Naive thymus-derived CD4-positive, alpha-beta T cell (primary cell): ENCODE data around the gene NDUFA8. TPM values are rescaled to one million over a fixed set of nuclear protein-coding genes. Genes with fewer than 3 reads are reported as not detected.

ENCODE experiments used
- ATAC-seq: fragments of 150-1000 bp; cut with Tn5 transposase; 2 replicates; pipeline ENCODE4 v1.10.0; 2021; ENCODE audit warnings: mild to moderate bottlenecking, moderate library complexity
- CTCF ChIA-PET: fragments of 350-600 bp; sonication (Branson Sonifier 250); formaldehyde crosslinking; loops from one replicate; lab custom pipeline; 2021; ENCODE audit warnings: antibody characterized with exemption; lab: Charles Lee
- POLR2A ChIA-PET: fragments of 350-600 bp; sonication (Branson Sonifier 250); formaldehyde crosslinking; loops from one replicate; lab custom pipeline; 2021; ENCODE audit warnings: antibody characterized with exemption, inconsistent platforms; lab: Charles Lee
- DNase-seq, 9 donors: peaks; one replicate each; pipeline versions ENCODE4 v3.0.0 to v3.0.0-alpha.2; 2020 to 2022; ENCODE audit warnings: mixed read lengths in 1 of 9
- H3K27ac ChIP-seq: one replicate; pipeline ENCODE4 v1.7.0; 2013; ENCODE audit warnings: mild to moderate bottlenecking, low read depth, low read length, moderate library complexity
- H3K27me3 ChIP-seq, 2 donors: one replicate each; pipeline ENCODE4 v1.7.0; 2013; ENCODE audit warnings: low read length in 2 of 2, mild to moderate bottlenecking in 2 of 2, moderate library complexity in 2 of 2; ENCODE audit not compliant: control insufficient read depth in 2 of 2, insufficient read depth in 2 of 2
- H3K36me3 ChIP-seq, 3 experiments: 1 replicate in 2 of 3; 2 replicates in 1 of 3; pipeline ENCODE4 v1.7.0; 2013; ENCODE audit warnings: low read length in 3 of 3, mild to moderate bottlenecking in 3 of 3, moderate library complexity in 1 of 3; ENCODE audit not compliant: insufficient read depth in 3 of 3, control insufficient read depth in 2 of 3
- H3K4me1 ChIP-seq, 2 donors: one replicate each; pipeline ENCODE4 v1.7.0; 2013; ENCODE audit warnings: low read length in 2 of 2, mild to moderate bottlenecking in 2 of 2, moderate library complexity in 1 of 2; ENCODE audit not compliant: control insufficient read depth in 2 of 2, insufficient read depth in 2 of 2
- H3K4me3 ChIP-seq: 2 replicates; pipeline ENCODE4 v1.7.0; 2013; ENCODE audit warnings: mild to moderate bottlenecking, low read length
- H3K9me3 ChIP-seq, 3 experiments: 1 replicate in 2 of 3; 2 replicates in 1 of 3; pipeline ENCODE4 v1.7.0; 2013; ENCODE audit warnings: low read length in 3 of 3; ENCODE audit not compliant: control insufficient read depth in 2 of 3
- H3K27ac Mint-ChIP-seq, 9 donors: one replicate each; pipeline ENCODE4 v1.8.0; 2020 to 2022; ENCODE audit warnings: mixed read lengths in 9 of 9, mild to moderate bottlenecking in 8 of 9, moderate library complexity in 5 of 9, inconsistent platforms in 2 of 9
- H3K27me3 Mint-ChIP-seq, 5 donors: one replicate each; pipeline ENCODE4 v1.8.0; 2021 to 2022; ENCODE audit warnings: mixed read lengths in 5 of 5, mild to moderate bottlenecking in 1 of 5
- H3K36me3 Mint-ChIP-seq, 5 donors: one replicate each; pipeline ENCODE4 v1.8.0; 2020 to 2022; ENCODE audit warnings: mixed read lengths in 5 of 5, mild to moderate bottlenecking in 3 of 5, inconsistent platforms in 1 of 5
- H3K4me1 Mint-ChIP-seq, 7 donors: one replicate each; pipeline ENCODE4 v1.8.0; 2020 to 2022; ENCODE audit warnings: mixed read lengths in 7 of 7, mild to moderate bottlenecking in 3 of 7, inconsistent platforms in 1 of 7
- H3K4me3 Mint-ChIP-seq, 10 donors: one replicate each; pipeline ENCODE4 v1.8.0; 2020 to 2022; ENCODE audit warnings: mild to moderate bottlenecking in 10 of 10, mixed read lengths in 10 of 10, moderate library complexity in 6 of 10, inconsistent platforms in 2 of 10
- H3K9me3 Mint-ChIP-seq, 11 donors: one replicate each; pipeline ENCODE4 v1.8.0; 2020 to 2022; ENCODE audit warnings: mixed read lengths in 11 of 11, mild to moderate bottlenecking in 4 of 11, inconsistent platforms in 1 of 11, moderate library complexity in 1 of 11
- intact Hi-C, 2 donors: fragments of 100-400 bp; cut with micrococcal nuclease; formaldehyde crosslinking; loops; one replicate each; pipeline ENCODE4 v1.15.1; 2023
- polyA plus RNA-seq, 2 donors: library from polyadenylated mRNA; unstranded; fragments of 300-500 nt; fragmentation: Illumina TruSeq; gene quantifications; one replicate each; pipeline ENCODE4 v1.2.3, GENCODE V29; 2021
- total RNA-seq, 6 experiments: library from RNA in 5 of 6; stranded (reverse) in 5 of 6; gene quantifications; 1 replicate in 5 of 6; 2 replicates in 1 of 6; pipeline ENCODE4 v1.2.3 and lab custom pipeline; 2021 to 2026

NDUFA8 gene
- total and polyA plus RNA-seq, 7 experiments from 2014 or later, result 6.7 to 93.6 (median 18.2) TPM

GRCh38 chr9:122128969-122129343 lies 30.6 kb downstream of the NDUFA8 start:
- H3K27me3 Mint-ChIP-seq, result peaks cover 11 to 46% (median 27%) of the 10 kb centered on the region in 5 donors
- intact Hi-C loops, result loop anchor here in 1 of 2 donors (10.0 kb wide), 2 partner anchors 136 to 1384 kb away; partner anchors contain the start of genes MRRF and RBM18
- ChIA-PET POLR2A (no interaction called here), CTCF (no interaction called here)
- no peak for DNase-seq
- peaks cover 11 to 17% (median 15%) of the 10 kb centered on the region in 7 donors for H3K4me1 Mint-ChIP-seq
- no peaks in the 10 kb centered on the region for H3K9me3 Mint-ChIP-seq
- H3K4me3 ChIP-seq, result no peak overlapping the region
- H3K36me3 Mint-ChIP-seq, result no peaks in the 10 kb centered on the region
- H3K36me3 ChIP-seq, result no peaks in the 10 kb centered on the region
- H3K27me3 ChIP-seq, result no peaks in the 10 kb centered on the region
- ATAC-seq, result no peak
- H3K9me3 ChIP-seq, result no peaks in the 10 kb centered on the region
- peak overlapping the region in 2 of 9 donors; percentile 49 to 62 for H3K27ac Mint-ChIP-seq
- no peak overlapping the region for H3K4me3 Mint-ChIP-seq
- H3K4me1 ChIP-seq, result no peaks in the 10 kb centered on the region
- no peak overlapping the region for H3K27ac ChIP-seq

- POLR2A ChIA-PET, result no interaction called here
- Histone ChIP-seq H3K27me3 (no peaks in the 10 kb centered on the region), H3K27ac (no peak overlapping the region), H3K36me3 (no peaks in the 10 kb centered on the region), H3K9me3 (no peaks in the 10 kb centered on the region), H3K4me3 (no peak overlapping the region), H3K4me1 (no peaks in the 10 kb centered on the region)
- ATAC-seq (peak; percentile 33), DNase-seq (peak in 1 of 9 donors; percentile 18)
- Mint-ChIP-seq H3K4me1 (peaks cover 11 to 17% (median 16%) of the 10 kb centered on the region in 7 donors), H3K4me3 (peak overlapping the region in 2 of 10 donors; percentile 29 to 32), H3K36me3 (no peaks in the 10 kb centered on the region), H3K9me3 (no peaks in the 10 kb centered on the region), H3K27ac (peak overlapping the region in 1 of 9 donors; percentile 63), H3K27me3 (peaks cover 11 to 46% (median 27%) of the 10 kb centered on the region in 5 donors)
- intact Hi-C loops, result loop anchor here in 1 of 2 donors (10.0 kb wide), 2 partner anchors 137 to 1383 kb away; partner anchors contain the start of genes MRRF and RBM18
- CTCF ChIA-PET, result no interaction called here
Observed at GRCh38 chr9:122128007-122128968, 31.3 kb downstream of the NDUFA8 start.

- Mint-ChIP-seq H3K4me3 (peak overlapping the region in 6 of 10 donors; percentile 23 to 80 (median 39)), H3K27me3 (peaks cover 11 to 48% (median 27%) of the 10 kb centered on the region in 5 donors), H3K27ac (peak overlapping the region in 1 of 9 donors; percentile 63), H3K36me3 (no peaks in the 10 kb centered on the region), H3K9me3 (no peaks in the 10 kb centered on the region), H3K4me1 (peaks cover 14 to 21% (median 17%) of the 10 kb centered on the region in 7 donors)
- no peak overlapping the region for H3K4me3 ChIP-seq
- no peaks in the 10 kb centered on the region for H3K36me3 ChIP-seq
- H3K27ac ChIP-seq, result no peak overlapping the region
- ChIA-PET CTCF (interaction anchor here (7.8 kb wide), 1 partner anchor 221 kb away, joined by 78 read pairs; no protein-coding TSS in a partner anchor), POLR2A (interaction anchor here (0.6 kb wide), 1 partner anchor 23 kb away, joined by 4 read pairs; no protein-coding TSS in a partner anchor)
- intact Hi-C loops, result loop anchor here in 1 of 2 donors (10.0 kb wide), 2 partner anchors 137 to 1383 kb away; partner anchors contain the start of genes MRRF and RBM18
- H3K4me1 ChIP-seq, result no peaks in the 10 kb centered on the region
- H3K27me3 ChIP-seq, result no peaks in the 10 kb centered on the region
- ATAC-seq (no peak), DNase-seq (no peak)
- no peaks in the 10 kb centered on the region for H3K9me3 ChIP-seq
Observed at GRCh38 chr9:122127396-122127798, 32.2 kb downstream of the NDUFA8 start.

- Mint-ChIP-seq H3K4me3 (peak overlapping the region; percentile 64 to 89 (median 78)), H3K4me1 (peaks cover 14 to 21% (median 17%) of the 10 kb centered on the region in 7 donors), H3K9me3 (no peaks in the 10 kb centered on the region), H3K27ac (peak overlapping the region in 2 of 9 donors; percentile 43 to 73), H3K36me3 (no peaks in the 10 kb centered on the region), H3K27me3 (peaks cover 11 to 46% (median 27%) of the 10 kb centered on the region in 5 donors)
- intact Hi-C loops, result loop anchor here in 1 of 2 donors (10.0 kb wide), 2 partner anchors 138 to 1382 kb away; partner anchors contain the start of genes MRRF and RBM18
- peak in 1 of 9 donors; percentile 11 for DNase-seq
- H3K36me3 ChIP-seq, result no peaks in the 10 kb centered on the region
- ChIA-PET CTCF (interaction anchor here (3.6 to 7.8 kb wide), 3 partner anchors 29 to 683 kb away, joined by 25 to 78 read pairs (median 59); no protein-coding TSS in a partner anchor), POLR2A (interaction anchor here (0.6 kb wide), 1 partner anchor 22 kb away, joined by 4 read pairs; no protein-coding TSS in a partner anchor)
- no peak overlapping the region for H3K27ac ChIP-seq
- no peaks in the 10 kb centered on the region for H3K27me3 ChIP-seq
- no peaks in the 10 kb centered on the region for H3K4me1 ChIP-seq
- ATAC-seq, result no peak
- no peak overlapping the region for H3K4me3 ChIP-seq
- H3K9me3 ChIP-seq, result no peaks in the 10 kb centered on the region
Observed at GRCh38 chr9:122126331-122127261, 33.0 kb downstream of the NDUFA8 start.

- Histone ChIP-seq H3K9me3 (no peaks in the 10 kb centered on the region), H3K36me3 (no peaks in the 10 kb centered on the region), H3K27ac (no peak overlapping the region), H3K4me1 (no peaks in the 10 kb centered on the region), H3K27me3 (no peaks in the 10 kb centered on the region), H3K4me3 (no peak overlapping the region)
- ATAC-seq, result no peak
- H3K27ac Mint-ChIP-seq, result peak overlapping the region in 1 of 9 donors; percentile 73
- H3K4me3 Mint-ChIP-seq, result peak overlapping the region in 8 of 10 donors; percentile 43 to 89 (median 78)
- H3K9me3 Mint-ChIP-seq, result no peaks in the 10 kb centered on the region
- POLR2A ChIA-PET, result no interaction called here
- H3K4me1 Mint-ChIP-seq, result peaks cover 14 to 21% (median 17%) of the 10 kb centered on the region in 7 donors
- H3K36me3 Mint-ChIP-seq, result no peaks in the 10 kb centered on the region
- peaks cover 11 to 43% (median 27%) of the 10 kb centered on the region in 5 donors for H3K27me3 Mint-ChIP-seq
- intact Hi-C loops, result loop anchor here (1.0 to 10.0 kb wide), 6 partner anchors 139 to 1381 kb away; partner anchors contain the start of genes MRRF (in 1 of the 2) and RBM18 (in 1 of the 2)
- CTCF ChIA-PET, result interaction anchor here (1.1 to 7.8 kb wide), 6 partner anchors 19 to 684 kb away, joined by 3 to 78 read pairs (median 16); no protein-coding TSS in a partner anchor
- DNase-seq, result no peak
Observed at GRCh38 chr9:122125509-122126330, 33.9 kb downstream of the NDUFA8 start.
